NCI-H526 treated with DMSO at 0.1 percent for 48 hours (cell line): ENCODE data around the gene CAMK4.
"Not testable (repeated sequence)": the region's sequence is repeated elsewhere in the genome, so short reads cannot be mapped to it uniquely, and the experiment has no call there.

Source experiments
- DNase-seq: peaks from one replicate; lab custom pipeline; 2025; lab: John Stamatoyannopoulos, UW

The CAMK4 gene

DNA sequence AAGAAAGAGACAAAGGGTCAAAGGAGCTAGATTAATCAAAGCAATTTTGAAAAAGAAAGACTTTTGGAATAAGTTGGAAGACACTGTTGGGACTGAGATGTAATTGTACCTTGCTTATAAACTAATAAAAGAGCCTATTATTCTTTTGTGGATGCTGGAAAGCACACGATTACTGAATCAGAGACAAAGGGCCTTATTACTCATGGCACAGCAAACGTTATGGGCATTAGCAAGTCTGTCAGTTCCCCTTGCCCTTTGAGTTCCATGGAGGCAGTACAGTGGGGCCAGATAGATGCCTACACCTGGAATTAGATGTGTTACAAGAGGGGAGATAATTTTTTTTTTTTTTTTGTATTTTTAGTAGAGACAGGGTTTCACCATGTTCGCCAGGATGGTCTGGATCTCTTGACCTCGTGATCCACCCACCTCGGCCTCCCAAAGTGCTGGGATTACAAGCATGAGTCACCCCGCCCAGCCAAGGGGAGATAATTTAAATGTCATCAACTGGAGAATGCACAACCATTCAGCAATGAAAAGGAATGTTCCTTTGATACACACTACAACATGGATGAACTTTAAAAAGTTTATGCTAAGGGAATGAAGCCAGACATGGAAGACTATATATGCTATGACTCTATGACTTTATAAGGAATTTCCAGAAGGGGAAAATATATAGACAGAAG is 159.2 kb downstream of the CAMK4 start:
- DNase-seq = no peak

- DNase-seq = no peak
Measured at GRCh38 chr5:111384220-111384619, 160.0 kb downstream of the CAMK4 start.

GRCh38 chr5:111385051-111385450 is 160.9 kb downstream of the CAMK4 start:
- DNase-seq = no peak

DNA sequence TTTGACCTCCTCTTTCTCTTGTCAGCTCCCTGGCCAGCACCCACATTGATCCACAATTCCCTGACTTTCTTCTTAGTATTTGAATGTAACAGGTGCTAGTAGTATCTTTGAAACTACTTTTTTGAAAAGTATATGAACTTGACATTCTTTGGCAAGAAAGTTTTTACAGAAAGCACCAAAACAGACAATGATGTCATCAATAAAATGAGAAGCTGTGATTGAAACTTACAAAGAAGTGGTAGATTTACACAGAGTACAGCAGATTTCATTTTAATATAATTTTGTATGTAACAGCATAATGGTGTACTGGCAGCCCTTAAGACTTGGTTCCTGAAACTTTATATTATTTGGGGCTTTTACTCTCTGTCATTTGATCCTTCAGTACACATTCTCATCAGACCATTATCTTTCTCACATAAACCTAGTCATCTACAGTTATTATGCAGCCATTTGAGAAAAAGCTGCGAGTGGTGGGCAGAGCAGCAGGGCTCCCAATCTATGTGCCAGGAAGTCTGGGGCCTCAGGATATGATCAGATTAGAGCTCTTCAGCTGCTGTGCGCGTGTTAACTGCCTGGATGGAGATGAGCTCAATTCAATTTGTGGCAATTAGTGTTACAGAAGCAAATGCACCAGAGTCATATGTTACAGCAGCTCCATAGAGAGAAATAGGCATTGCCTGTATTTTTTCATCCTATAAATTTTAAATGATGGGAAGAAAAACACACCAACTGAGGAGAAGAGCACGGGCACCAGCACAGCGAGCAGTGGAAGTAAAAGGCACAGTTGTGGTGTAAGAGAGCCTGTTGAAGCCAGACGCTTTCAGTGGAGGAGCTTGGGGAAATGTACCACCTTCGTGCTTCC is 162.0 kb downstream of the CAMK4 start:
- DNase-seq = no peak

DNA sequence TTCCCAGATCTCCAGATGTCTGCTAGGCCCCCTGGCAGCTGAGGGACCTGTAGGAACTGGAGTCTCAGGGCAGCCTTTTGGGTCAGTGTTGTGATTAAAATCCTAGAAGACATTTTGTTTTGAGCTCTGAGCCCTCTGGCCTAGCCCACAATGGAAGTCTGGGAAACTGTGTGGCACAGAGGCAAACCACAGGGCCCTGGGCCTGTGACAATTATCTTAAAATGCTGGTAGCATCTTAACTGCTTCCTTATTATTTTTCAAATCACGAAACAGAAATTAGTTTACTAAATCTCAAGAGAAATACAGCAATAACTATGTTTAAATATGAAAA is 162.6 kb downstream of the CAMK4 start:
- DNase-seq = no peak

- DNase-seq = no peak
Measured at GRCh38 chr5:111387361-111387760, 163.2 kb downstream of the CAMK4 start.

DNA sequence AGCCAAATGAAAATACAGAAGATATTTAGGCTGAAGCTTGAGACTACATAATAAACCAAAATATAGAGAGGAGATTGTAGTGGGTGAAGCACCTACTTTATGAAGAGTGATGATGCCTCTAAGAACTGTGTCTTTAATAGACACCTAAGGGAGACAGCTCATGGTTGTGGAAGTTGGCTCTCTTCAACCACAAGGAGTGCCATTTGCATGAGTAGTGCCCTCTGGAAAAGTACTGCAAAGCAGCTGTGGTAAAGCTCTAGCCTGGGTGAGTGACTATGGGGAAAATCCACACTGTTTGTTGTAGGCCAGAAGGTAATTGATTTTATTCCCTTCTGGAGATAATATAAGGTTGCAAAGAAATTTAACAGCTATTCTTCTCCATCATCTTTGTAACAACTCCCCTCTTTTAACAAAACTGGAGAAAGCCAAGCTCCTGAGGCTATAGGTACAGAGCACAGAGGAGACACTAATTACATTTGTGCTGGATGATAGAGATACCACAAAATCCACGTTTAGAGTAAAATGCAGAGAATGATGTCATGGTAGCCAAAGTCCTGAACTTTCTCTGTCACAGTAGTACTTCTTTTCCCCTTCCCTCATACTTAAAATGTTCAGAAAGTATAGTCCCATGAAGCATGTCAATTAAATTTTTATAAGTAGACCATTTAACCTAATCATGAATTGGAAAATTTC is 165.4 kb downstream of the CAMK4 start:
- no peak for DNase-seq

DNA sequence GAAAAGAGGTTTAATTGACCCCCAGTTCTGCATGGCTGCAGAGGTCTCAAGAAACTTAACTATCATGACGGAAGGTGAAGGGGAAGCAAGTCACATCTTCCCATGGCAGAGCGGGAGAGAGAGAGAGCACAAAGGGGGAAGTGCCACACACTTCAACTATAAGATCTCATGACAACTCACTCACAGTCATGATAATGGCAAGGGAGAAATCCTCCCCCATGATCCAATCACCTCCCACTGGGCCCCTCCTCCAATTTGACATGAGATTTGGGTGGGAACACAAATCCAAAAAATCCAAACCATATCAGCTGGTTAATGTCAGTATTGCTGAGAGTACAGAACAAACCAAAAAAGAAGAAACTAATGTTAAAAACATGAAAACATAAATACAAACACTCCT is 168.0 kb downstream of the CAMK4 start:
- no peak for DNase-seq

GRCh38 chr5:111394586-111394985 is 170.4 kb downstream of the CAMK4 start:
- DNase-seq = no peak

GRCh38 chr5:111398013-111398412 is 173.8 kb downstream of the CAMK4 start:
- DNase-seq = no peak

DNA sequence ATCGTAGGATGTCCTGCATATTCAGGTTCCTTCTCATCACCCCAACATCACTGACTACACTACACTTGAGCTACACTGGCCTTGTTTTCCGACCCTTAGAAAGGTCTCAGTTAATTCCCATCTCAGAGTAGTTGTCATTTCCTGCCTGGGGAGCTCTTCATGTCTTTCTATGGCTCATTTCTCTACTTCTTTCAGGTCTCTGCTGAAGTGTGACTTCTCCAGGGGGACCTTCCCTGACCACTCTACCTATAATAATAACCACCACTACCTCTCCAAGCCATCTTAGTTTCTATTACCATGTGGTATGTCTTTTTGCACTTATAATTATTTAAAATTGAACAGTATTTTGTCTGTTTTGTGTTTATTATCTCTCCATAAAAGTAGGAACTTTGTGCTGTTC is 174.9 kb downstream of the CAMK4 start:
- no peak for DNase-seq

DNA sequence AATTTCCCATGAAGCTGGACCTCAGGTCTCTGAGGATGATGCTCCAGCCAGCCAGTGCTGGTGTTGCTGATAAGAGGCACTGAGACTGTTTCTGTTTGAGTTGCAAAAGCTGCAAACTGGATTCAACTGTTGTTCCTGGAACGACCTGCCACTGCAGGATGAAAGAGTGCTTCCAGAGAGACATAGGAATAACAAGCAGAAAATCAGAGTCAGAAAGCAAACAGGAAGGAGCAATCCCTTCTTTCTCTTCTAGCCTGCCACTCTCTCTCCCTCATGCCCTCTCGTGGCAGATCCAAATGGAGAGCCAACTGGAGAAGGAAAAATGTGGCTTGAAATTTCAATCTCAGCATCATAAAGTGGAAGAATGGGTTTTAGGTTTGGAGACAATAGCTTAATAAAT is 177.7 kb downstream of the CAMK4 start:
- DNase-seq = no peak

- DNase-seq = no peak
Measured at GRCh38 chr5:111404270-111404769, 180.1 kb downstream of the CAMK4 start.

GRCh38 chr5:111407562-111407961 is 183.4 kb downstream of the CAMK4 start:
- no peak for DNase-seq

DNA sequence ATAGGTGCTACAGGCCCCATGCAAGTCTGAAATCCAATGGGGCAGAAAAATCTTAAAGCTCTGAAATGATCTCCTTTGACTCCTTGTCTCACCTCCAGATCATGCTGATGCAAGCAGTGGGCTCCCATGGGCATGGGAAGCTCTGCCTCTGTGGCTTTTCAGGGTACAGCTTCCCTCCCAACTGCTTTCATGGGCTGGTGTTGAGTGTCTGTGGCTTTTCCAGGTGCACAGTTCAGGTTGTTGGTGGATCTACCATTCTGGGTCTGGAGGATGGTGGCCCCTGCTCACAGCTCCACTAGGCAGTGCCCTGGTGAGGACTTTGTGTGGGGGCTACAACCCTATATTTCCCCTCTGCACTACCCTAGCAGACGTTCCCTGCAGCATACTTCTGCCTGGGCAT is 184.6 kb downstream of the CAMK4 start:
- no peak for DNase-seq

GRCh38 chr5:111409266-111409665 is 185.1 kb downstream of the CAMK4 start:
- DNase-seq = not testable (repeated sequence)

DNA sequence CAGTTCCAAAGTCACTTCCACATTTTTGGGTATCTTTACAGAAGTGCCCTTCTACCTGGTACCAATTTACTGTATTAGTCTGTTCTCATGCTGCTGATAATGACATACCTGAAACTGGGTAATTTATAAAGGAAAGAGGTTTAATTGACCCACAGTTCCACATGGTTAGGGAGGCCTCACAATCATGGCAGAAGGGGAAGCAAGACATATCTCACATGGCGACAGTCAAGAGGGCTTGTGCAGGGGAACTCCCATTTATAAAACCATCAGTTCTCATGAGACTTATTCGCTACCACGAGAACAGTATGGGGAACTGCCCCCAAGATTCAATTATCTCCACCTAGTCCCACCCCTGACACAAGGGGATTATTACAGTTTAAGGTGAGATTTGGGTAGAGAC is 185.9 kb downstream of the CAMK4 start:
- not testable (repeated sequence) for DNase-seq

GRCh38 chr5:111411301-111411700 is 187.1 kb downstream of the CAMK4 start:
- no peak for DNase-seq

- no peak for DNase-seq
Measured at GRCh38 chr5:111412593-111412992, 188.4 kb downstream of the CAMK4 start.

DNA sequence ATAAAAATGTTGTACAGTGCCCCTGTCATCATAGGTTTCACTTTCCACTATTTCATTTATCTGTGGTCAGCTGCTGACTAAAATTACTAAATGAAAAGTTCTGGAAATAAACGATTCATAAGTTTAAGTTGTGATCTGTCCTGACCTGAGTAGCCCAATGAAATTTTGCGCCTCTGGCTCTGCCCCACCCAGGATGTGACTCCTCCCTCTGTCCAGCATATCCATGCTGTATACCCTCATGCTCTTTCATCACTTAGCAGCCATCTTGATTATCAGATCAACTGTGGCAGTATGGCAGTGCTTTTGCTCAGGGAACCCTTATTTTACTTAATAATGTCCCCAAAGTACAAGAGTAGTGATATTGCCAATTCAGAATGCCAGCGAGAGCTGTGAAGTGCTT is 190.9 kb downstream of the CAMK4 start:
- no peak for DNase-seq

DNA sequence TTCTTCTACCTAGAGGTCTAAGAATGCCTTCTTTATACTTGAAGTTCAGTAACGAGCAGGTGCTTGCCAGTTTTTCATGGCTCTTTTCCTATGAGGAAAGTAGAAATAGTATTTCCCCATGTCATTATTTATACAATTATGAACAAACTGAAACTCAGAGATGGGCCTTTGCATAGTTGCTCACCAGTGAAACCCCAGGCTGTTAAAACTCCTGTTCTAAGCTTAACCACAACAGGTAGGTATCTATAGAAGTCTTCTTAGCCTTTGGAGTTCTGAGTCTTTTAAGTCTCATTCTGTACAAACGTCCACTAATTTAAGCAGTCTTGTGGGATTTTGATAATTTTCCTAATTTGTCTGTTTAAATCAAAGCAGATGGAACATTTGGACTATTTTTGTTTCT is 198.1 kb downstream of the CAMK4 start:
- no peak for DNase-seq

- DNase-seq = no peak
Measured at GRCh38 chr5:111422747-111423720, 198.8 kb downstream of the CAMK4 start.
